SU-DHL-6 (cell line): ENCODE data around the gene MYH15.

ENCODE experiments used
- H2AFZ ChIP-seq: fragments of 200-600 bp; sonication (generic); 2 replicates; pipeline ENCODE4 v1.6.1; 2014; ENCODE audit warnings: low read depth, mild to moderate bottlenecking, moderate library complexity, mixed read lengths, antibody characterized with exemption, low read length; ENCODE audit not compliant: severe bottlenecking
- H3F3A ChIP-seq: fragments of 200-600 bp; shearing (Covaris generic); 2 replicates; pipeline ENCODE4 v1.6.0; 2016; ENCODE audit warnings: antibody characterized with exemption, mild to moderate bottlenecking; ENCODE audit not compliant: insufficient read depth
- H3K27ac ChIP-seq: fragments of 200-600 bp; sonication (generic); 2 replicates; pipeline ENCODE4 v1.5.1; 2016; ENCODE audit warnings: low read depth, mild to moderate bottlenecking, low read length, moderate library complexity, mixed read lengths
- H3K27me3 ChIP-seq: fragments of 200-600 bp; sonication (generic), shearing (Covaris generic); 2 replicates; pipeline ENCODE4 v1.6.0; 2014; ENCODE audit warnings: mild to moderate bottlenecking, low read length
- H3K36me3 ChIP-seq: fragments of 200-600 bp; sonication (generic); 2 replicates; pipeline ENCODE4 v1.6.1; 2014; ENCODE audit warnings: mild to moderate bottlenecking, low read length, mixed read lengths
- H3K4me2 ChIP-seq: fragments of 300-600, 200-600 bp; shearing (Covaris generic), sonication (generic); 2 replicates; pipeline ENCODE4 v1.6.0; 2014; ENCODE audit warnings: low read length, low read depth, mild to moderate bottlenecking; ENCODE audit not compliant: poor library complexity, severe bottlenecking
- H3K4me3 ChIP-seq: fragments of 200-600 bp; sonication (generic); 2 replicates; pipeline ENCODE4 v1.5.1; 2014; ENCODE audit warnings: antibody characterized with exemption, low read length, mild to moderate bottlenecking, mixed read lengths; ENCODE audit not compliant: insufficient read depth, poor library complexity, severe bottlenecking
- H3K79me2 ChIP-seq: fragments of 200-600 bp; sonication (generic); 2 replicates; pipeline ENCODE4 v1.6.1; 2014; ENCODE audit warnings: mild to moderate bottlenecking, low read length, moderate library complexity; ENCODE audit not compliant: insufficient read depth
- H3K9ac ChIP-seq: fragments of 200-600 bp; sonication (generic); 2 replicates; pipeline ENCODE4 v1.7.0; 2014; ENCODE audit warnings: mild to moderate bottlenecking, low read length
- H3K9me2 ChIP-seq: fragments of 200-600 bp; sonication (generic); replicated peaks from 2 replicates; pipeline ENCODE4 v1.6.1; 2014; ENCODE audit warnings: low read length; ENCODE audit not compliant: insufficient read depth
- H3K9me3 ChIP-seq: fragments of 200-600 bp; sonication (generic); 2 replicates; pipeline ENCODE4 v1.6.1; 2014; ENCODE audit warnings: low read length, mixed read lengths; ENCODE audit not compliant: insufficient read depth
- H4K20me1 ChIP-seq: fragments of 200-600 bp; sonication (generic); 2 replicates; pipeline ENCODE4 v1.6.1; 2014; ENCODE audit warnings: low read depth, mild to moderate bottlenecking, antibody characterized with exemption, low read length, moderate library complexity, mixed read lengths
- EZH2phosphoT487 ChIP-seq: fragments of 200-600 bp; sonication (generic), shearing (Covaris generic); conservative IDR thresholded peaks from 2 replicates; pipeline ENCODE4 v1.6.1; 2018; ENCODE audit warnings: mild to moderate bottlenecking, antibody characterized with exemption, low read length, moderate library complexity, mixed read lengths
- TF ChIP-seq, protein P1 (sequence below): fragments of 200-600 bp; sonication (generic); IDR thresholded peaks from one replicate; pipeline ENCODE4 v1.5.1; 2017; ENCODE audit warnings: antibody characterized with exemption, mild to moderate bottlenecking, low read length, moderate library complexity; ENCODE audit not compliant: insufficient read depth, poor library complexity, severe bottlenecking

The MYH15 gene

DNA sequence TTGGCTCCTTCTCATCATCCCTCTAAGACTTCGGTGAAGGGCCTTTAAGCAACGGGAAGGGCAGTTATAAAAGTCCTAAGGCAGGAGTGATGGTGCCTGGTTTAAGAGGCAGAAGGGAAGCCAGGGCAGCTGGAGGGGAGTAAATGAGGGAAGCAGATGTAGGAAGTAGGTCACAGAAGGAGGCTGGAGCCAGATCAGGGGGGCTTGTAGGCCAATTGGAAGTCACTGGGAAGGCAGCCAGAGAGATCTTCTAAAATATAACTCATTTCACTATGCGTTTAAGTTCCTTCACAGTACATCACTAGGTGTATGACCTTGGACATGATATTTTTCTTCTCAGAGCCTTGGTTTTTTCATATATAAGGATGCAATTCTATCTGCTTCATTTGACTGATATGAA lies 94.7 kb downstream of the MYH15 start:
- H3K36me3 ChIP-seq: no peaks in the 10 kb centered on the region
- no peaks in the 10 kb centered on the region for H3K9me2 ChIP-seq
- H3K4me2 ChIP-seq: no peak overlapping the region
- no peak overlapping the region for H2AFZ ChIP-seq
- no peak overlapping the region for H3K27ac ChIP-seq
- H3K9me3 ChIP-seq: no peaks in the 10 kb centered on the region
- no peaks in the 10 kb centered on the region for H3K79me2 ChIP-seq
- H3F3A ChIP-seq: no peaks in the 10 kb centered on the region
- H3K27me3 ChIP-seq: no peaks in the 10 kb centered on the region
- no peak overlapping the region for H3K9ac ChIP-seq
- TF ChIP-seq EZH2phosphoT487: no peak
- no peak overlapping the region for H3K4me3 ChIP-seq
- H4K20me1 ChIP-seq: no peaks in the 10 kb centered on the region

DNA sequence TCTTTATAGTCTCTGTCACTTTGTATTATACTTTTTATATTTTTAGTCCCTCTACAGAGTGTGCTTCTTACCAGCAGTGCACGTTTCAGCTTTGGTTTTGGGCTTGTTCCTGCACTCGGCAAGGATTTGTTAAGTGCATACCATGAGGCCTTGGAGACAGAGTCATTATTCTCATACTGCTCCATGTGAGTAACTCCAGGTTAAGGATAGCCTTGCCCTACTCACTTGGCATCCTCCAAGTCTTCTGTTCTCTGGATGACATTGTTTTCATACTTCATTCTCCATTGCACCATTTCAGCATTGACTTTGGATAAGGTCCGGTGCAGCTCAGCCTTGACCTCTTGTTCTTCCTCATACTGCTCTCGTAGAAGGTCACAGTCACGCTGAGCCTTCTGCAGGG lies 96.4 kb downstream of the MYH15 start:
- Histone ChIP-seq H3K4me2 (no peak overlapping the region), H3K9ac (no peak overlapping the region), H4K20me1 (no peaks in the 10 kb centered on the region), H3K79me2 (no peaks in the 10 kb centered on the region), H3K27me3 (no peaks in the 10 kb centered on the region), H3K36me3 (no peaks in the 10 kb centered on the region), H3K9me2 (no peaks in the 10 kb centered on the region), H3F3A (no peaks in the 10 kb centered on the region), H3K27ac (no peak overlapping the region), H3K4me3 (no peak overlapping the region), H3K9me3 (no peaks in the 10 kb centered on the region), H2AFZ (no peak overlapping the region)
- TF ChIP-seq EZH2phosphoT487: no peak
- TF ChIP-seq, protein P1, sequence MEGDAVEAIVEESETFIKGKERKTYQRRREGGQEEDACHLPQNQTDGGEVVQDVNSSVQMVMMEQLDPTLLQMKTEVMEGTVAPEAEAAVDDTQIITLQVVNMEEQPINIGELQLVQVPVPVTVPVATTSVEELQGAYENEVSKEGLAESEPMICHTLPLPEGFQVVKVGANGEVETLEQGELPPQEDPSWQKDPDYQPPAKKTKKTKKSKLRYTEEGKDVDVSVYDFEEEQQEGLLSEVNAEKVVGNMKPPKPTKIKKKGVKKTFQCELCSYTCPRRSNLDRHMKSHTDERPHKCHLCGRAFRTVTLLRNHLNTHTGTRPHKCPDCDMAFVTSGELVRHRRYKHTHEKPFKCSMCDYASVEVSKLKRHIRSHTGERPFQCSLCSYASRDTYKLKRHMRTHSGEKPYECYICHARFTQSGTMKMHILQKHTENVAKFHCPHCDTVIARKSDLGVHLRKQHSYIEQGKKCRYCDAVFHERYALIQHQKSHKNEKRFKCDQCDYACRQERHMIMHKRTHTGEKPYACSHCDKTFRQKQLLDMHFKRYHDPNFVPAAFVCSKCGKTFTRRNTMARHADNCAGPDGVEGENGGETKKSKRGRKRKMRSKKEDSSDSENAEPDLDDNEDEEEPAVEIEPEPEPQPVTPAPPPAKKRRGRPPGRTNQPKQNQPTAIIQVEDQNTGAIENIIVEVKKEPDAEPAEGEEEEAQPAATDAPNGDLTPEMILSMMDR: no peak

DNA sequence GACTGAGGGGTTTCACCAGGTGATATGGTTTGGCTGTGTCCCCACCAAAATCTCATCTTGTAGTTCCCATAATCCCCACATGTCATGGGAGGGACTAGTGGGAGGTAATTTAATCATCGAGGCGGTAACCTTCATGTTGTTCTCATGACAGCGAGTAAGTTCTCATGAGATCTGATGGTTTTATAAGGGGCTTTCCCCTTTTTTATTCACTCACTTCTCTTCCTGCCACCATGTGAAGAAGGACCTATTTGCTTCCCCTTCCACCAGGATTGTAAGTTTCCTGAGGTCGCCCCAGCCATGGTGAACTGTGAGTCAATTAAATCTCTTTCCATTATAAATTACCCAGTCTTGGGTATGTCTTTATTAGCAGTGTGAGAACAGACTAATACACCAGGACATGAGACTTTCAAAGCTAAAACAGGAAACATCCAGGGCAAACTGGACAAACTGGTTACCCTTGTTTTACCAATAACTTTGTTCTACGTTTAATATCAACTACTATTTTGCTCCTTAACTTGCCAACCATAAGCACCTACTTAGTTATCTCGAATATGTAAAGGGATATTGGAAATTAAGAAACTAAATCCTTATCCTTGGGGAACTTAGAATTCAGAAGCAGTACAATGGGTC lies 98.2 kb downstream of the MYH15 start:
- Histone ChIP-seq H3K4me3 (no peak overlapping the region), H3K4me2 (no peak overlapping the region), H3K9me2 (no peaks in the 10 kb centered on the region), H3F3A (no peaks in the 10 kb centered on the region), H3K27ac (no peak overlapping the region), H2AFZ (no peak overlapping the region), H4K20me1 (no peaks in the 10 kb centered on the region), H3K36me3 (no peaks in the 10 kb centered on the region), H3K9ac (no peak overlapping the region), H3K79me2 (no peaks in the 10 kb centered on the region), H3K9me3 (no peaks in the 10 kb centered on the region), H3K27me3 (no peaks in the 10 kb centered on the region)
- TF ChIP-seq, protein P1: no peak
- no peak for TF ChIP-seq EZH2phosphoT487

DNA sequence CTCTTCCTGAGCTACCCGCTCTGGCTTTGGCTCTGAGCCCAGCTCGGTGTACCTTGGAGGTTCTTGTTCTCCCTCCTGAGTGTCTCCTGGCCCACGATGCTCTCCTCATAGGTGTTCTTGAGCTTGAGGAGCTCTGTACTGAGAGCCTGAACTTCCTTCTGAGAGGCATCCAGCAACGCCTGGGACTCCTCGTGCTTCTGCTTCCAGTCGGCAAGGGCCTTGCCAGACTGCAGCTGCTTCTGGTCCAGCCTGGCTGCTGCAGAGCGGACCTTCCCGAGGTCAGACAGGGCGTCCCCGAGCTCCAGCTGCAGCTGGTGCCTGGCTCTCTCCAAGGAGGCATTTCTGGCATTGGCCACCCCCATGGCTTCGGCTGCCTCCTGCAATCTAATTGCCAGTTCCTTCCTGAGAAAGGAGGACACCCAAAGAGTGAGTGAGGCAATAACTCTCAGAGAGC lies 99.8 kb downstream of the MYH15 start:
- Histone ChIP-seq H3K4me2 (no peak overlapping the region), H2AFZ (no peak overlapping the region), H3K27me3 (no peaks in the 10 kb centered on the region), H3K36me3 (no peaks in the 10 kb centered on the region), H3K9ac (no peak overlapping the region), H3K9me3 (no peaks in the 10 kb centered on the region), H3F3A (no peaks in the 10 kb centered on the region), H3K4me3 (no peak overlapping the region), H3K27ac (no peak overlapping the region), H3K9me2 (no peaks in the 10 kb centered on the region), H4K20me1 (no peaks in the 10 kb centered on the region), H3K79me2 (no peaks in the 10 kb centered on the region)
- no peak for TF ChIP-seq EZH2phosphoT487
- TF ChIP-seq, protein P1: no peak
